ENCODE results near the gene PPP1R3A.

- TF ChIP-seq CTCF (IDR thresholded peaks at IDR 0.05) (no peak), POLR2A (IDR thresholded peaks at IDR 0.05) (no peak)
These were observed 14.3 kb downstream of the PPP1R3A start for GRCh38 chr7:113904521-113904920.
